Astrocyte (in vitro differentiated cells and primary cell): Measurements from ENCODE around the gene GNMT. TPM values are rescaled to one million over a fixed set of nuclear protein-coding genes. Genes with fewer than 3 reads are reported as not detected.

Experiments used
- DNase-seq: peaks from one replicate; pipeline ENCODE4 v3.0.0-alpha.2; 2010; ENCODE audit warnings: low read depth
- FAIRE-seq: peaks from 2 replicates; lab custom pipeline; 2011; peaks lifted over from hg19 to GRCh38; lab: Jason Lieb, UNC
- H2AFZ ChIP-seq: 2 replicates; pipeline ENCODE4 v1.6.0; 2012; ENCODE audit warnings: low read depth, low read length, inconsistent platforms
- H3K27ac ChIP-seq: 2 replicates; pipeline ENCODE4 v1.5.1; 2011; ENCODE audit warnings: low read depth, low read length, inconsistent platforms
- H3K27me3 ChIP-seq: 2 replicates; pipeline ENCODE4 v1.6.0; 2011; ENCODE audit warnings: low read length, inconsistent platforms; ENCODE audit not compliant: insufficient read depth
- H3K36me3 ChIP-seq: 2 replicates; pipeline ENCODE4 v1.5.1; 2011; ENCODE audit warnings: low read length, inconsistent platforms; ENCODE audit not compliant: insufficient read depth
- H3K4me1 ChIP-seq: 2 replicates; pipeline ENCODE4 v1.5.1; 2011; ENCODE audit warnings: low read length, inconsistent platforms; ENCODE audit not compliant: insufficient read depth
- H3K4me2 ChIP-seq: 2 replicates; pipeline ENCODE4 v1.6.0; 2012; ENCODE audit warnings: low read length, inconsistent platforms
- H3K4me3 ChIP-seq: 2 replicates; pipeline ENCODE4 v1.5.1; 2011; ENCODE audit warnings: low read depth, mild to moderate bottlenecking, low read length, inconsistent platforms; ENCODE audit not compliant: insufficient read depth
- H3K79me2 ChIP-seq: 2 replicates; pipeline ENCODE4 v1.6.0; 2012; ENCODE audit warnings: mild to moderate bottlenecking, low read length, inconsistent platforms; ENCODE audit not compliant: insufficient read depth
- H3K9ac ChIP-seq: 2 replicates; pipeline ENCODE4 v1.6.0; 2012; ENCODE audit warnings: mild to moderate bottlenecking, low read length, inconsistent platforms
- H3K9me3 ChIP-seq: 2 replicates; pipeline ENCODE4 v1.5.1; 2012; ENCODE audit warnings: low read depth, mild to moderate bottlenecking, low read length, inconsistent platforms; ENCODE audit not compliant: insufficient read depth
- H4K20me1 ChIP-seq: 2 replicates; pipeline ENCODE4 v1.6.0; 2012; ENCODE audit warnings: low read length, inconsistent platforms; ENCODE audit not compliant: insufficient read depth
- H3K27ac Mint-ChIP-seq: one replicate; pipeline ENCODE4 v1.8.0; 2021; ENCODE audit warnings: mild to moderate bottlenecking, mixed read lengths; ENCODE audit not compliant: unreplicated experiment
- H3K27me3 Mint-ChIP-seq: one replicate; pipeline ENCODE4 v1.8.0; 2021; ENCODE audit warnings: low read depth, mixed read lengths; ENCODE audit not compliant: unreplicated experiment
- H3K36me3 Mint-ChIP-seq: one replicate; pipeline ENCODE4 v1.8.0; 2021; ENCODE audit warnings: low read depth, mixed read lengths; ENCODE audit not compliant: unreplicated experiment
- H3K4me1 Mint-ChIP-seq: one replicate; pipeline ENCODE4 v1.8.0; 2021; ENCODE audit warnings: low read depth, mixed read lengths; ENCODE audit not compliant: unreplicated experiment
- H3K4me3 Mint-ChIP-seq: one replicate; pipeline ENCODE4 v1.8.0; 2021; ENCODE audit warnings: mild to moderate bottlenecking, moderate library complexity, mixed read lengths; ENCODE audit not compliant: unreplicated experiment
- H3K9me3 Mint-ChIP-seq: one replicate; pipeline ENCODE4 v1.8.0; 2021; ENCODE audit warnings: mild to moderate bottlenecking, mixed read lengths; ENCODE audit not compliant: unreplicated experiment
- EZH2 ChIP-seq: IDR thresholded peaks from 2 replicates; pipeline ENCODE4 v1.6.1; 2012; ENCODE audit warnings: mild to moderate bottlenecking, low read length, inconsistent platforms; ENCODE audit not compliant: insufficient read depth
- total RNA-seq: library from RNA; stranded (reverse); gene quantifications from 2 replicates; pipeline ENCODE4 v1.2.1, GENCODE V29; 2021
- TF ChIP-seq, protein P1 (sequence below): IDR thresholded peaks from 2 replicates; pipeline ENCODE4 v1.5.1; 2011; ENCODE audit warnings: low read depth, mild to moderate bottlenecking, inconsistent platforms, low read length, moderate library complexity; ENCODE audit not compliant: insufficient read depth

The GNMT gene
- total RNA-seq, 1 donor from 2014 or later: 0.68 TPM

DNA sequence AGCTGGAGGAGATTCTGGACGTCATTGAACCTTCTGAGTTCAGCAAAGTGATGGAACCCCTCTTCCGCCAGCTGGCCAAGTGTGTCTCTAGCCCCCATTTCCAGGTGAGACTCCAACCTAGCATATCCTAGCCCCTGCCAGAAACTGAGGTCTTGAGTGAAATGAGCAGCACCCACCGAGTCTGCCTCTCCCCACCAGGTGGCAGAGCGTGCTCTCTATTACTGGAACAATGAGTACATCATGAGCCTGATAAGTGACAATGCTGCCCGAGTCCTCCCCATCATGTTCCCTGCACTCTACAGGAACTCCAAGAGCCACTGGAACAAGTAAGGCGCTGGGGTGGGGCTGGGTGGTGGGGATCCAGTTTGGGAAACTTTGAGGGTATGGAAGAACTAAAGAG, 48.6 kb downstream of the GNMT start:
- Mint-ChIP-seq H3K4me1 (peaks cover 5% of the 10 kb centered on the region), H3K4me3 (no peak overlapping the region), H3K27ac (peak overlapping the region; percentile 47), H3K27me3 (no peaks in the 10 kb centered on the region), H3K9me3 (no peaks in the 10 kb centered on the region), H3K36me3 (peaks cover 14% of the 10 kb centered on the region)
- FAIRE-seq: no peak
- Histone ChIP-seq H3K4me3 (no peak overlapping the region), H3K36me3 (peaks cover 39% of the 10 kb centered on the region), H3K4me2 (no peak overlapping the region), H3K9ac (no peak overlapping the region), H4K20me1 (peaks cover 25% of the 10 kb centered on the region), H3K27ac (no peak overlapping the region), H2AFZ (no peak overlapping the region), H3K79me2 (peaks cover 29% of the 10 kb centered on the region), H3K27me3 (no peaks in the 10 kb centered on the region), H3K9me3 (no peaks in the 10 kb centered on the region), H3K4me1 (peaks cover 12% of the 10 kb centered on the region)
- no peak for TF ChIP-seq EZH2
- TF ChIP-seq, protein P1, sequence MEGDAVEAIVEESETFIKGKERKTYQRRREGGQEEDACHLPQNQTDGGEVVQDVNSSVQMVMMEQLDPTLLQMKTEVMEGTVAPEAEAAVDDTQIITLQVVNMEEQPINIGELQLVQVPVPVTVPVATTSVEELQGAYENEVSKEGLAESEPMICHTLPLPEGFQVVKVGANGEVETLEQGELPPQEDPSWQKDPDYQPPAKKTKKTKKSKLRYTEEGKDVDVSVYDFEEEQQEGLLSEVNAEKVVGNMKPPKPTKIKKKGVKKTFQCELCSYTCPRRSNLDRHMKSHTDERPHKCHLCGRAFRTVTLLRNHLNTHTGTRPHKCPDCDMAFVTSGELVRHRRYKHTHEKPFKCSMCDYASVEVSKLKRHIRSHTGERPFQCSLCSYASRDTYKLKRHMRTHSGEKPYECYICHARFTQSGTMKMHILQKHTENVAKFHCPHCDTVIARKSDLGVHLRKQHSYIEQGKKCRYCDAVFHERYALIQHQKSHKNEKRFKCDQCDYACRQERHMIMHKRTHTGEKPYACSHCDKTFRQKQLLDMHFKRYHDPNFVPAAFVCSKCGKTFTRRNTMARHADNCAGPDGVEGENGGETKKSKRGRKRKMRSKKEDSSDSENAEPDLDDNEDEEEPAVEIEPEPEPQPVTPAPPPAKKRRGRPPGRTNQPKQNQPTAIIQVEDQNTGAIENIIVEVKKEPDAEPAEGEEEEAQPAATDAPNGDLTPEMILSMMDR: peak; percentile 35
- no peak for DNase-seq

DNA sequence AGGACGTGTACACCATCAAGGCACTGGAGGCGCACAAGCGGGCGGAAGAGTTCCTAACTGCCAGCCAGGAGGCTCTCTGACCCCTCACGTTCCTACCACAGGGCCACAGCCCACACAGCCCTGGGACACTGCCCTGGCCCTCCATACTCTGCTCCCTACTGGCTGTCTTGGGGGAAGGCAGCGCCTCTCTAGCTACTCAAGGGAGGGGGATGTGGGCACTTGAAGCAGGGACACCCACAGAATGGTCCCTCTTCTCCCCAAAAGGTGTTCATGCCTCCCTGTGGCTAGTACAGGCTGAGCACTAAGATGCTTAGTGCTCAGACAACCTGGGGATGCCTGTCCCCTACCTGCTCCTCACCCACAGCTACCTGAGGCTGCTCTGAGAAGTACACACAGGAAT, 50.7 kb downstream of the GNMT start:
- no peak for FAIRE-seq

DNA sequence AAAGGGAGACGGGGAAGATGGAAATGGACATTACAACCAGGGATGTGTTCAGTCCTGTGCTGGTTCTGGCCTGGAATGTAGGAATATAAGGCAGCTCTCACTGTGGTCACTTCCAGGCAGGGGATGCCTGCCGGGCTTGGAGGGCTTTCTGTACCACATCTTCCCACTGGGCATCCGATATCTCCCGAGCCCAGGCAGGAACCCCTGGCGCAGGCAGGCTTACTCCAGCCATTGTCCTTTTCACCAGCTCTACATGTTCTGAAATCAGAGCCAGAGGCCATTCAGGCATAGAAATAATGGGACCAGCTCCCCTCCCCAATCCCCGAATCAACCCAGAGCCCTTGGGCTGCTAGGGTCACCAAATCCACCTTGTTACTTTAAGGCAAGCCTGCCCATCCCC, 51.8 kb downstream of the GNMT start:
- Histone ChIP-seq H3K4me3 (peak overlapping the region; percentile 69), H3K27me3 (no peaks in the 10 kb centered on the region), H3K4me2 (peak overlapping the region; percentile 92), H3K27ac (no peak overlapping the region), H3K79me2 (peaks cover 61% of the 10 kb centered on the region), H3K9ac (peak overlapping the region; percentile 85), H2AFZ (no peak overlapping the region), H3K4me1 (peaks cover 26% of the 10 kb centered on the region), H4K20me1 (peaks cover 32% of the 10 kb centered on the region), H3K9me3 (no peaks in the 10 kb centered on the region), H3K36me3 (peaks cover 33% of the 10 kb centered on the region)
- FAIRE-seq (no peak), DNase-seq (no peak)
- Mint-ChIP-seq H3K4me3 (peak overlapping the region; percentile 92), H3K27ac (no peak overlapping the region), H3K4me1 (peaks cover 15% of the 10 kb centered on the region), H3K36me3 (peaks cover 14% of the 10 kb centered on the region), H3K27me3 (no peaks in the 10 kb centered on the region), H3K9me3 (no peaks in the 10 kb centered on the region)
- TF ChIP-seq, protein P1: no peak
- no peak for TF ChIP-seq EZH2

More for the DNA sequence above, 50.7 kb downstream of the GNMT start:
- Histone ChIP-seq H3K4me2 (no peak overlapping the region), H3K9me3 (no peaks in the 10 kb centered on the region), H3K36me3 (peaks cover 36% of the 10 kb centered on the region), H3K4me1 (peaks cover 20% of the 10 kb centered on the region), H3K9ac (no peak overlapping the region), H3K27ac (no peak overlapping the region), H3K27me3 (no peaks in the 10 kb centered on the region), H2AFZ (no peak overlapping the region), H4K20me1 (peaks cover 27% of the 10 kb centered on the region), H3K4me3 (no peak overlapping the region), H3K79me2 (peaks cover 50% of the 10 kb centered on the region)
- no peak for TF ChIP-seq EZH2
- TF ChIP-seq, protein P1: no peak
- peaks cover 14% of the 10 kb centered on the region for H3K36me3 Mint-ChIP-seq
- no peak overlapping the region for H3K4me3 Mint-ChIP-seq
- no peaks in the 10 kb centered on the region for H3K9me3 Mint-ChIP-seq
- peaks cover 11% of the 10 kb centered on the region for H3K4me1 Mint-ChIP-seq
- no peak overlapping the region for H3K27ac Mint-ChIP-seq
- no peak for DNase-seq
- H3K27me3 Mint-ChIP-seq: no peaks in the 10 kb centered on the region
